ENCODE measurements around the gene WDR20.

DNA sequence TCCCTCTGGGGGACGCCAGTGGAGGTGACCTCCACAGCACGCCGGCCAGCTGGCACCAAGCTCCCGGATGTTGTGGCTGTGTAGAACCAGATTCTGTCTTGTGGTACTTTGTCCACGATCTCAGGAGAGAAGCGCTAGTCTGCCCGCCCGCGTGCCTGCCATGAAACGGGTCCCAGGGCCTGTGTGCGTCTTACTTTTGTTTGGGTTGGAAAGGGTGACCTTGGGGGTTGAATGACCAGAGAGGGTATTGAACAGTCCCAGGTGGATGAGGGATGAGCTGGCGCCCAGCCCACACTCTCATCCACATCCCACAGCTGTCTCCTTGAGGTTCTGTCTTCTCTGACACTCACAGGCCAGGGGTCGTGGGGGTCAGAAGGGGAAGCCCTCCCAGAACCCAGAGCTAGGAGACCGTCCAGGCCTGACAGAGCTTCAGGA is 78.3 kb downstream of the WDR20 start:
- TF ChIP-seq, protein P1, sequence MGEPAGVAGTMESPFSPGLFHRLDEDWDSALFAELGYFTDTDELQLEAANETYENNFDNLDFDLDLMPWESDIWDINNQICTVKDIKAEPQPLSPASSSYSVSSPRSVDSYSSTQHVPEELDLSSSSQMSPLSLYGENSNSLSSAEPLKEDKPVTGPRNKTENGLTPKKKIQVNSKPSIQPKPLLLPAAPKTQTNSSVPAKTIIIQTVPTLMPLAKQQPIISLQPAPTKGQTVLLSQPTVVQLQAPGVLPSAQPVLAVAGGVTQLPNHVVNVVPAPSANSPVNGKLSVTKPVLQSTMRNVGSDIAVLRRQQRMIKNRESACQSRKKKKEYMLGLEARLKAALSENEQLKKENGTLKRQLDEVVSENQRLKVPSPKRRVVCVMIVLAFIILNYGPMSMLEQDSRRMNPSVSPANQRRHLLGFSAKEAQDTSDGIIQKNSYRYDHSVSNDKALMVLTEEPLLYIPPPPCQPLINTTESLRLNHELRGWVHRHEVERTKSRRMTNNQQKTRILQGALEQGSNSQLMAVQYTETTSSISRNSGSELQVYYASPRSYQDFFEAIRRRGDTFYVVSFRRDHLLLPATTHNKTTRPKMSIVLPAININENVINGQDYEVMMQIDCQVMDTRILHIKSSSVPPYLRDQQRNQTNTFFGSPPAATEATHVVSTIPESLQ (CRISPR knock-in tag; IDR thresholded peaks at IDR 0.05): no peak
- no peak for TF ChIP-seq ZNF281 (CRISPR knock-in tag; IDR thresholded peaks at IDR 0.05)
- no peak for TF ChIP-seq CTCF (IDR thresholded peaks at IDR 0.05)
- TF ChIP-seq ESRRA (CRISPR knock-in tag; IDR thresholded peaks at IDR 0.05; ENCODE audit: borderline replicate concordance): no peak
- TF ChIP-seq CREM (CRISPR knock-in tag; IDR thresholded peaks at IDR 0.05): no peak
- no peak for TF ChIP-seq ZNF121 (CRISPR knock-in tag; IDR thresholded peaks at IDR 0.05)
- TF ChIP-seq ZNF317 (CRISPR knock-in tag; IDR thresholded peaks at IDR 0.05; ENCODE audit: borderline replicate concordance, low read depth): no peak
- no peak for TF ChIP-seq ETV6 (CRISPR knock-in tag; IDR thresholded peaks at IDR 0.05)

All from WTC11 (cell line).